Lung (tissue), 12 donors: Measurements from ENCODE around the gene KCNG1. TPM values are rescaled to one million over a fixed set of nuclear protein-coding genes. Genes with fewer than 3 reads are reported as not detected.

Experiments used
- ATAC-seq: fragments of 200-7000 bp; cut with Tn5 transposase; one replicate; pipeline ENCODE4 v1.9.1; 2020; ENCODE audit warnings: moderate number of reproducible peaks; ENCODE audit not compliant: insufficient read depth, low FRiP score
- DNase-seq, 3 donors: peaks; one replicate each; pipeline ENCODE4 v3.0.0-alpha.2; 2013 to 2017
- H3K27ac ChIP-seq, 2 donors: one replicate each; pipeline ENCODE4 v1.5.1; 2013; ENCODE audit warnings: mild to moderate bottlenecking in 2 of 2, moderate library complexity in 2 of 2, control low read depth in 1 of 2, inconsistent platforms in 1 of 2, low read depth in 1 of 2, low read length in 1 of 2
- H3K27me3 ChIP-seq, 3 donors: one replicate each; pipeline ENCODE4 v1.5.1; 2013; ENCODE audit warnings: low read length in 2 of 3; ENCODE audit not compliant: control insufficient read depth in 3 of 3, insufficient read depth in 3 of 3
- H3K36me3 ChIP-seq, 4 donors: one replicate each; pipeline ENCODE4 v1.5.1; 2013; ENCODE audit warnings: low read length in 4 of 4, mild to moderate bottlenecking in 1 of 4, moderate library complexity in 1 of 4; ENCODE audit not compliant: control insufficient read depth in 4 of 4, insufficient read depth in 4 of 4
- H3K4me1 ChIP-seq, 5 donors: one replicate each; pipeline ENCODE4 v1.5.1; 2013; ENCODE audit warnings: low read length in 5 of 5, mild to moderate bottlenecking in 2 of 5, moderate library complexity in 1 of 5; ENCODE audit not compliant: control insufficient read depth in 5 of 5, insufficient read depth in 5 of 5
- H3K4me3 ChIP-seq: one replicate; pipeline ENCODE4 v1.5.1; 2013; ENCODE audit warnings: mild to moderate bottlenecking, control low read depth, moderate library complexity
- H3K9ac ChIP-seq, 2 donors: one replicate each; pipeline ENCODE4 v1.5.1; 2013; ENCODE audit warnings: low read length in 2 of 2, control low read depth in 1 of 2; ENCODE audit not compliant: insufficient read depth in 1 of 2
- H3K9me3 ChIP-seq, 4 donors: one replicate each; pipeline ENCODE4 v1.5.1; 2013; ENCODE audit warnings: low read length in 3 of 4, mild to moderate bottlenecking in 1 of 4, moderate library complexity in 1 of 4; ENCODE audit not compliant: control insufficient read depth in 4 of 4, insufficient read depth in 3 of 4
- CTCF ChIP-seq: IDR thresholded peaks from 2 replicates; pipeline ENCODE4 v1.5.1; 2012; ENCODE audit warnings: mild to moderate bottlenecking; ENCODE audit errors: control extremely low read depth, extremely low read depth
- WGBS, 2 donors: extraction: QIAGEN DNeasy Blood & Tissue Kit; methylation state at CpG; one replicate each; pipeline ENCODE4 v1.1.7; 2013; 5-methylcytosine and 5-hydroxymethylcytosine counted together
- polyA plus RNA-seq, 2 donors: library from polyadenylated mRNA; stranded (reverse); fragments of 200-250 nt; gene quantifications; one replicate each; pipeline ENCODE4 v1.2.1, GENCODE V29; 2013
- total RNA-seq, 2 donors: library from RNA; depleted of rRNA in 1 of 2; stranded (reverse); fragments of >200 nt in 1 of 2; gene quantifications; one replicate each; pipeline ENCODE4 v1.2.1, GENCODE V29; 2014 to 2021
- donor health status: control.
- donor health status: control.
- donor health status: Bipolar disorder and iron deficiency.
- donor health status: healthy.
- donor health status: DM: yes; HTN: yes; CAD: no.

Gene KCNG1
- total and polyA plus RNA-seq, 4 donors, result 0.14 to 0.58 (median 0.42) TPM

- H3K4me1 ChIP-seq, result peaks cover 0 to 7% (median 0%) of the 10 kb centered on the region in 5 donors
- no peak overlapping the region for H3K4me3 ChIP-seq
- H3K9me3 ChIP-seq, result peaks cover 0 to 13% (median under 1%) of the 10 kb centered on the region in 4 donors
- 70 to 83% methylated on average over 9 of the region's 9 CpGs for WGBS, 2 donors
- peaks cover 0 to 25% (median 8%) of the 10 kb centered on the region in 3 donors for H3K27me3 ChIP-seq
- no peaks in the 10 kb centered on the region for H3K36me3 ChIP-seq
- TF ChIP-seq CTCF, result no peak
- H3K9ac ChIP-seq, result no peak overlapping the region
- no peak overlapping the region for H3K27ac ChIP-seq
- DNase-seq (no peak), ATAC-seq (no peak)
Measured at GRCh38 chr20:51034988-51035656, 12.2 kb upstream of the KCNG1 start.

- peaks cover 0 to 31% (median 14%) of the 10 kb centered on the region in 3 donors for H3K27me3 ChIP-seq
- DNase-seq, result peak in 1 of 3 donors; percentile 14
- no peak overlapping the region for H3K9ac ChIP-seq
- H3K4me1 ChIP-seq, result peaks cover 0 to 7% (median 0%) of the 10 kb centered on the region in 5 donors
- no peak for TF ChIP-seq CTCF
- ATAC-seq, result no peak
- H3K36me3 ChIP-seq, result no peaks in the 10 kb centered on the region
- H3K27ac ChIP-seq, result no peak overlapping the region
- H3K4me3 ChIP-seq, result no peak overlapping the region
- H3K9me3 ChIP-seq, result peaks cover 0 to 13% (median under 1%) of the 10 kb centered on the region in 4 donors
- WGBS, 2 donors, result 68 to 76% methylated on average over 2 of the region's 2 CpGs
Measured at GRCh38 chr20:51034476-51034875, 11.6 kb upstream of the KCNG1 start.

- DNase-seq (peak in 2 of 3 donors; percentile 22 to 57), ATAC-seq (no peak)
- TF ChIP-seq CTCF, result no peak
- no peak overlapping the region for H3K9ac ChIP-seq
- H3K4me1 ChIP-seq, result peaks cover 0 to 7% (median 0%) of the 10 kb centered on the region in 5 donors
- H3K27ac ChIP-seq, result no peak overlapping the region
- peaks cover 0 to 13% (median under 1%) of the 10 kb centered on the region in 4 donors for H3K9me3 ChIP-seq
- H3K4me3 ChIP-seq, result no peak overlapping the region
- WGBS, 2 donors, result 54 to 56% methylated on average over 17 of the region's 17 CpGs
- H3K27me3 ChIP-seq, result peaks cover 0 to 60% (median 43%) of the 10 kb centered on the region in 3 donors
- H3K36me3 ChIP-seq, result no peaks in the 10 kb centered on the region
Measured at GRCh38 chr20:51029963-51030920, 7.3 kb upstream of the KCNG1 start.
